Measurements from ENCODE around the gene FAM107B. TPM values are rescaled to one million over a fixed set of nuclear protein-coding genes. Genes with fewer than 3 reads are reported as not detected.
A peak's percentile ranks its signal among the peaks of the same experiment; 100 is the strongest.

Gene FAM107B
- total and polyA plus RNA-seq, 12 donors = 16.0 to 81.7 (median 50.5) TPM

GRCh38 chr10:14562218-14563075 lies 212.2 kb downstream of the FAM107B start:
- DNase-seq = no peak
- TF ChIP-seq CTCF (IDR thresholded peaks at IDR 0.05) (no peak), POLR2A (IDR thresholded peaks at IDR 0.05) (no peak)
- intact Hi-C loops (cut with DNase I) = no loop called here
- Histone ChIP-seq H3K27ac (peak overlapping the region in 1 of 5 donors; percentile 29), H3K4me1 (replicated peaks in 1 of 2) (peaks cover 0 to 22% of the 10 kb centered on the region in 2 donors), H3K27me3 (no peaks in the 10 kb centered on the region), H3K36me3 (replicated peaks in 1 of 2) (no peaks in the 10 kb centered on the region), H3K4me3 (no peak overlapping the region), H3K9me3 (replicated peaks in 1 of 3) (no peaks in the 10 kb centered on the region)
- WGBS, 4 donors = 78 to 80% (median 80%) methylated on average over 4 of the region's 4 CpGs

- Histone ChIP-seq H3K27me3 (no peaks in the 10 kb centered on the region), H3K36me3 (replicated peaks in 1 of 2) (no peaks in the 10 kb centered on the region), H3K4me1 (replicated peaks in 1 of 2) (peaks cover 0 to 22% of the 10 kb centered on the region in 2 donors), H3K9me3 (replicated peaks in 1 of 3) (no peaks in the 10 kb centered on the region), H3K27ac (no peak overlapping the region), H3K4me3 (no peak overlapping the region)
- TF ChIP-seq CTCF (IDR thresholded peaks at IDR 0.05) = no peak
- no peak for TF ChIP-seq POLR2A (IDR thresholded peaks at IDR 0.05)
- WGBS, 4 donors = 85 to 92% (median 88%) methylated on average over 15 of the region's 15 CpGs
- intact Hi-C loops (cut with DNase I) = no loop called here
- no peak for DNase-seq
Measured at GRCh38 chr10:14560791-14561765, 213.6 kb downstream of the FAM107B start.

GRCh38 chr10:14560274-14560673 lies 214.4 kb downstream of the FAM107B start:
- Histone ChIP-seq H3K9me3 (replicated peaks in 1 of 3) (no peaks in the 10 kb centered on the region), H3K36me3 (replicated peaks in 1 of 2) (no peaks in the 10 kb centered on the region), H3K27me3 (no peaks in the 10 kb centered on the region), H3K4me3 (no peak overlapping the region), H3K4me1 (replicated peaks in 1 of 2) (peaks cover 0 to 22% of the 10 kb centered on the region in 2 donors), H3K27ac (no peak overlapping the region)
- peak in 1 of 7 donors; percentile 70 for DNase-seq
- intact Hi-C loops (cut with DNase I) = no loop called here
- 72 to 85% (median 79%) methylated on average over 9 of the region's 9 CpGs for WGBS, 4 donors
- TF ChIP-seq CTCF (IDR thresholded peaks at IDR 0.05) (peak in 1 of 6 experiments; percentile 23), POLR2A (IDR thresholded peaks at IDR 0.05) (no peak)

GRCh38 chr10:14558025-14558424 lies 216.7 kb downstream of the FAM107B start:
- intact Hi-C loops (cut with DNase I) = no loop called here
- 94 to 97% (median 96%) methylated on average over 12 of the region's 12 CpGs for WGBS, 4 donors
- no peak for DNase-seq
- Histone ChIP-seq H3K27me3 (no peaks in the 10 kb centered on the region), H3K4me3 (no peak overlapping the region), H3K9me3 (replicated peaks in 1 of 3) (no peaks in the 10 kb centered on the region), H3K4me1 (replicated peaks in 1 of 2) (peaks cover 5 to 29% of the 10 kb centered on the region in 2 donors), H3K27ac (no peak overlapping the region), H3K36me3 (replicated peaks in 1 of 2) (no peaks in the 10 kb centered on the region)
- no peak for TF ChIP-seq CTCF (IDR thresholded peaks at IDR 0.05)
- no peak for TF ChIP-seq POLR2A (IDR thresholded peaks at IDR 0.05)

Data from adrenal gland (tissue), 12 donors.